Ishikawa (cell line): ENCODE measurements around the gene GIN1.
A peak's percentile ranks its signal among the peaks of the same experiment; 100 is the strongest.

Experiments used
- CEBPB ChIP-seq: IDR thresholded peaks from 2 replicates; pipeline ENCODE4 v1.6.1; 2012
- CREB1 ChIP-seq: IDR thresholded peaks from 2 replicates; pipeline ENCODE4 v1.6.1; 2012; ENCODE audit warnings: low read depth
- EGR1 ChIP-seq: IDR thresholded peaks from 2 replicates; pipeline ENCODE4 v1.6.1; 2012
- EP300 ChIP-seq: IDR thresholded peaks from 2 replicates; pipeline ENCODE4 v1.6.1; 2012; ENCODE audit warnings: borderline replicate concordance
- FOXM1 ChIP-seq: IDR thresholded peaks from 2 replicates; pipeline ENCODE4 v1.6.1; 2012; ENCODE audit warnings: low read depth, borderline replicate concordance
- MAX ChIP-seq: IDR thresholded peaks from 2 replicates; pipeline ENCODE4 v1.6.1; 2012
- NFIC ChIP-seq: IDR thresholded peaks from 2 replicates; pipeline ENCODE4 v1.6.1; 2012
- RAD21 ChIP-seq: IDR thresholded peaks from 2 replicates; pipeline ENCODE4 v1.6.1; 2012; ENCODE audit warnings: low read depth
- REST ChIP-seq: IDR thresholded peaks from 2 replicates; pipeline ENCODE4 v1.6.1; 2012; ENCODE audit warnings: low read depth, mild to moderate bottlenecking
- TAF1 ChIP-seq: IDR thresholded peaks from 2 replicates; pipeline ENCODE4 v1.6.1; 2012; ENCODE audit warnings: low read depth, mild to moderate bottlenecking
- TCF12 ChIP-seq: IDR thresholded peaks from 2 replicates; pipeline ENCODE4 v1.6.1; 2012; ENCODE audit warnings: low read depth
- TEAD4 ChIP-seq: IDR thresholded peaks from 2 replicates; pipeline ENCODE4 v1.6.1; 2012
- USF1 ChIP-seq: IDR thresholded peaks from 2 replicates; pipeline ENCODE4 v1.6.1; 2012
- YY1 ChIP-seq: IDR thresholded peaks from 2 replicates; pipeline ENCODE4 v1.6.1; 2012; ENCODE audit warnings: low read depth
- ZBTB7A ChIP-seq: IDR thresholded peaks from 2 replicates; pipeline ENCODE4 v1.6.1; 2012; ENCODE audit warnings: low read depth

GIN1 gene

GRCh38 chr5:103119765-103120606, at the start of gene GIN1, which contains the start of gene PPIP5K2:
TSS of gene GIN1 (minus strand) at chr5:103120138. CDS start at chr5:103108707, 11,431 bp downstream.
TSS of gene PPIP5K2 (plus strand) at chr5:103120301. CDS start at chr5:103129590, 9,289 bp downstream.
- peak; percentile 62 for TF ChIP-seq TEAD4
- peak; percentile 72 for TF ChIP-seq TCF12
- peak; percentile 83 for TF ChIP-seq TAF1
- TF ChIP-seq CEBPB: peak; percentile 74
- TF ChIP-seq NFIC: no peak; the same call in 1 of the 2 replicates
- TF ChIP-seq ZBTB7A: 0 out of 2 replicates have a peak, but pooled peaks have one; percentile 25
- no peak for TF ChIP-seq REST
- no peak for TF ChIP-seq EGR1
- TF ChIP-seq EP300: no peak; the same call in 1 of the 2 replicates
- TF ChIP-seq YY1: no peak; the same call in none of the 2 replicates
- peak; percentile 12; the same call in 1 of the 2 replicates for TF ChIP-seq CREB1
- peak; percentile 67 for TF ChIP-seq MAX
- TF ChIP-seq USF1: peak; percentile 69
- peak; percentile 53; the same call in 1 of the 2 replicates for TF ChIP-seq FOXM1
- no peak for TF ChIP-seq RAD21

GRCh38 chr5:103166706-103167105, 46.8 kb upstream of the GIN1 start:
- TF ChIP-seq NFIC (no peak), REST (no peak), YY1 (no peak), TCF12 (no peak), TAF1 (no peak), MAX (no peak), FOXM1 (no peak), EGR1 (no peak), CREB1 (no peak), EP300 (no peak), TEAD4 (no peak), CEBPB (no peak)

GRCh38 chr5:103151156-103151555, 31.2 kb upstream of the GIN1 start:
- no peak for TF ChIP-seq REST
- no peak for TF ChIP-seq TCF12
- TF ChIP-seq TEAD4: no peak
- TF ChIP-seq TAF1: no peak
- no peak for TF ChIP-seq CEBPB
- TF ChIP-seq EP300: no peak
- no peak for TF ChIP-seq RAD21
- no peak for TF ChIP-seq MAX
- TF ChIP-seq CREB1: no peak
- no peak for TF ChIP-seq EGR1
- no peak for TF ChIP-seq YY1
- TF ChIP-seq ZBTB7A: no peak
- TF ChIP-seq FOXM1: no peak
- no peak for TF ChIP-seq NFIC
- TF ChIP-seq USF1: no peak
